K562 (cell line): ENCODE data around the gene KMT2E. TPM values are rescaled to one million over a fixed set of nuclear protein-coding genes. Genes with fewer than 3 reads are reported as not detected.

Experiments
- ATAC-seq: fragments of 200-7000 bp; cut with Tn5 transposase; 3 replicates; pipeline ENCODE4 v1.9.1; 2020; ENCODE audit warnings: moderate library complexity
- BruUV-seq: library from RNA; stranded (reverse); fragments of 400-500 nt; replicated peaks from 2 replicates; lab custom pipeline; 2021; lab: Mats Ljungman, UMichigan
- CTCF ChIA-PET: fragments of 300-600 bp; formaldehyde crosslinking; extraction: SDS; loops from one replicate; lab custom pipeline; 2021; ENCODE audit warnings: low intra/inter-chr PET ratio; lab: Yijun Ruan, JAX
- POLR2A ChIA-PET: fragments of 300-600, 350-650 bp; sonication (Branson Sonifier 250); formaldehyde crosslinking; extraction: SDS; loops from one replicate; lab custom pipeline; 2021; ENCODE audit warnings: antibody characterized with exemption, inconsistent platforms; lab: Yijun Ruan, JAX
- DNase-seq, 4 experiments: peaks; one replicate each; pipeline versions ENCODE4 v3.0.0 to v3.0.0-alpha.2; 2011 to 2018; ENCODE audit warnings: low spot score in 3 of 4, mixed read lengths in 3 of 4; ENCODE audit errors: extremely low read depth in 1 of 4
- FAIRE-seq: peaks from 2 replicates; lab custom pipeline; 2011; peaks lifted over from hg19 to GRCh38; lab: Jason Lieb, UNC
- H2AFZ ChIP-seq: 2 replicates; pipeline ENCODE4 v1.6.0; 2011; ENCODE audit warnings: low read depth, low read length, control low read depth, inconsistent platforms
- H3K27ac ChIP-seq: fragments of 200-600 bp; 3 replicates; pipeline ENCODE4 v1.8.0; 2011; ENCODE audit warnings: low read depth, mild to moderate bottlenecking, control low read depth, inconsistent platforms, low read length, moderate library complexity, mixed read lengths; ENCODE audit errors: extremely low read depth
- H3K27me3 ChIP-seq, 2 experiments: fragments of 300-600 bp in 1 of 2; 2 replicates in 1 of 2; 3 replicates in 1 of 2; pipeline versions ENCODE4 v1.6.0 to v1.8.0; 2011; ENCODE audit warnings: inconsistent platforms in 2 of 2, low read length in 2 of 2, mild to moderate bottlenecking in 1 of 2, mixed read lengths in 1 of 2, moderate library complexity in 1 of 2; ENCODE audit not compliant: control insufficient read depth in 2 of 2, insufficient read depth in 2 of 2
- H3K36me3 ChIP-seq: fragments of 300-600 bp; 3 replicates; pipeline ENCODE4 v1.8.0; 2011; ENCODE audit warnings: mild to moderate bottlenecking, low read length, inconsistent platforms; ENCODE audit not compliant: control insufficient read depth, insufficient read depth
- H3K4me1 ChIP-seq, 2 experiments: fragments of 200-600 bp in 1 of 2; replicated peaks in 1 of 2; 2 replicates in 1 of 2; 3 replicates in 1 of 2; pipeline versions ENCODE4 v1.5.1 to v1.8.0; 2011; ENCODE audit warnings: inconsistent platforms in 2 of 2, low read length in 2 of 2, mild to moderate bottlenecking in 1 of 2, mixed read lengths in 1 of 2, moderate library complexity in 1 of 2; ENCODE audit not compliant: control insufficient read depth in 2 of 2, insufficient read depth in 2 of 2
- H3K4me2 ChIP-seq: 2 replicates; pipeline ENCODE4 v1.6.1; 2011; ENCODE audit warnings: low read length, control low read depth, inconsistent platforms, mixed read lengths; ENCODE audit not compliant: insufficient read depth
- H3K4me3 ChIP-seq: fragments of 200-600 bp; sonication (generic), shearing (Covaris generic); 2 replicates; pipeline ENCODE4 v1.5.1; 2016; ENCODE audit warnings: control low read depth, inconsistent platforms
- H3K79me2 ChIP-seq: fragments of 200-600 bp; 3 replicates; pipeline ENCODE4 v1.8.0; 2011; ENCODE audit warnings: low read length, inconsistent platforms; ENCODE audit not compliant: control insufficient read depth, insufficient read depth
- H3K9ac ChIP-seq, 2 experiments: 2 replicates each; pipeline versions ENCODE4 v1.6.0 to v1.6.1; 2011; ENCODE audit warnings: low read depth in 2 of 2, low read length in 2 of 2, control low read depth in 1 of 2, inconsistent platforms in 1 of 2, mild to moderate bottlenecking in 1 of 2, mixed read lengths in 1 of 2; ENCODE audit not compliant: insufficient read depth in 1 of 2
- H3K9me1 ChIP-seq: one replicate; pipeline ENCODE4 v1.6.0; 2011; ENCODE audit warnings: inconsistent platforms, mild to moderate bottlenecking, low read length, moderate library complexity; ENCODE audit not compliant: control insufficient read depth, insufficient read depth
- H3K9me3 ChIP-seq: replicated peaks from 2 replicates; pipeline ENCODE4 v1.5.1; 2011; ENCODE audit warnings: low read depth, low read length, inconsistent platforms; ENCODE audit not compliant: control insufficient read depth, insufficient read depth
- H4K20me1 ChIP-seq: replicated peaks from 2 replicates; pipeline ENCODE4 v1.6.1; 2011; ENCODE audit warnings: low read length, inconsistent platforms, mixed read lengths; ENCODE audit not compliant: control insufficient read depth, insufficient read depth
- MYC ChIP-seq, 2 experiments: fragments of 250-450 bp in 1 of 2; sonication (Bioruptor Pico) in 1 of 2; IDR thresholded peaks; 2 replicates each; pipeline versions ENCODE4 v1.5.1 to v1.6.1; 2012 to 2021; ENCODE audit warnings: low read depth in 2 of 2, borderline replicate concordance in 1 of 2, improper control_type of control experiment in 1 of 2, low read length in 1 of 2, mild to moderate bottlenecking in 1 of 2, moderate library complexity in 1 of 2
- POLR2AphosphoS2 ChIP-seq: IDR thresholded peaks from 2 replicates; pipeline ENCODE4 v1.6.1; 2012; ENCODE audit warnings: low read length, improper control_type of control experiment
- SNIP1 ChIP-seq: fragments of 450-650 bp; IDR thresholded peaks from 2 replicates; pipeline ENCODE4 v1.7.1; 2017; ENCODE audit warnings: low read depth, mild to moderate bottlenecking
- ZNF121 ChIP-seq: sonication (generic); formaldehyde crosslinking; conservative IDR thresholded peaks from 2 replicates; pipeline ENCODE4 v1.8.0; 2022; ENCODE audit warnings: missing genetic modification reagents
- ZNF124 ChIP-seq: sonication (generic); formaldehyde crosslinking; IDR thresholded peaks from 2 replicates; pipeline ENCODE4 v1.8.1; 2022; ENCODE audit warnings: missing genetic modification reagents
- ZNF197 ChIP-seq: fragments of 200-800 bp; sonication (Bioruptor generic); IDR thresholded peaks from 2 replicates; pipeline ENCODE4 v1.6.1; 2016; ENCODE audit warnings: low read depth, missing genetic modification characterization, missing compliant biosample characterization
- ZNF316 ChIP-seq: fragments of 450-650 bp; IDR thresholded peaks from 2 replicates; pipeline ENCODE4 v1.6.1; 2016
- ZNF696 ChIP-seq: fragments of 250-450 bp; sonication (Bioruptor Pico); conservative IDR thresholded peaks from 2 replicates; pipeline ENCODE4 v1.4.0; 2020; ENCODE audit warnings: mild to moderate bottlenecking, moderate library complexity
- WGBS: fragments of 100-300 bp; shearing (Covaris generic); methylation state at CpG from one replicate; pipeline ENCODE4 v1.1.6; 2016; ENCODE audit warnings: low coverage, mixed read lengths; ENCODE audit not compliant: insufficient coverage; ENCODE audit errors: missing lambda C conversion rate; 5-methylcytosine and 5-hydroxymethylcytosine counted together
- in situ Hi-C: fragments of 300-500 bp; cut with MboI; formaldehyde crosslinking; loops from 4 replicates; pipeline ENCODE4 v1.15.0; 2018; ENCODE audit warnings: inconsistent platforms, mixed read lengths
- intact Hi-C: fragments of 100-400 bp; cut with micrococcal nuclease; formaldehyde crosslinking; loops from 2 replicates; pipeline ENCODE4 v1.14.2; 2022
- polyA plus RNA-seq, 8 experiments: library from polyadenylated mRNA; depleted of rRNA in 4 of 8; stranded (reverse) in 5 of 8; unstranded in 3 of 8; fragments of >200 nt; fragmentation: Nextera tagmentation in 2 of 8; fragmentation: Illumina TruSeq in 1 of 8; extraction: Ambion mirVana in 2 of 8; extraction: Trizol in 1 of 8; gene quantifications; 2 replicates each; pipeline versions ENCODE4 v1.2.1 to v1.2.3, GENCODE V29; 2011 to 2014; ENCODE audit warnings: inconsistent platforms in 1 of 8, missing spikeins in 1 of 8
- total RNA-seq, 7 experiments: library from RNA; depleted of rRNA in 6 of 7; stranded (reverse); fragments of >200 nt in 6 of 7; fragmentation: Illumina TruSeq in 2 of 7; extraction: Trizol in 2 of 7; gene quantifications; 2 replicates each; pipeline versions ENCODE4 v1.2.1 to v1.2.3, GENCODE V29; 2011 to 2021; ENCODE audit warnings: low replicate concordance in 1 of 7
- TF ChIP-seq, protein P1 (sequence below): IDR thresholded peaks from 2 replicates; pipeline ENCODE4 v1.6.1; 2012; ENCODE audit warnings: low read depth, low read length, improper control_type of control experiment, borderline replicate concordance
- TF ChIP-seq, protein P2 (sequence below): fragments of 450-650 bp; IDR thresholded peaks from 2 replicates; pipeline ENCODE4 v1.7.1; 2018; ENCODE audit warnings: mild to moderate bottlenecking, low read depth; ENCODE audit not compliant: partially characterized antibody
- TF ChIP-seq, protein P3 (sequence below): conservative IDR thresholded peaks from 2 replicates; pipeline ENCODE4 v1.6.1; 2011; ENCODE audit warnings: low read depth, mild to moderate bottlenecking, low read length; ENCODE audit not compliant: control insufficient read depth

The KMT2E gene
- total and polyA plus RNA-seq, 9 of the 15 experiments (the other 6 are each of a cell fraction or from before 2014, with no cell fraction given): 8.9 to 55.3 (median 38.1) TPM

DNA sequence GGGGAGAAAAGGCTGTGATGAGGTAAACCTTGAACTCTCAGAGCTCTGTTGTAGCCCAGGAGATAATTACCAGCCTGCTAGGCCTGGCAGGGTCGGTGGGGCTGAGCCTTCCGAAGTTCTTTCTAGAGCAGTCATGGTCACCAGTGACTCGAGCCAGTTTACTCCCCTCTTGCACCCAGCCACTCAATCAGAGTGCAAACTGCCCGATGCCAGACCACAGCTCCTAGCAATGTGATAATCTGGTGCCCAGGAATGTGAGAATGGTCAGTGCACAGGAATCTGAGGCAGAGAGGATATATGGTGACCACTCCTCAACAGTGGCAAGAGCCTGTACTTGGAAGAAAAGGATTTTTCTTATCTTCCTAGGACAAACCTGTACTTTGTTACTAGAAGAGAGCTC, 46.4 kb upstream of the KMT2E start (continued):
- no peak for TF ChIP-seq POLR2AphosphoS2
- TF ChIP-seq ZNF197 (CRISPR knock-in tag): no peak
- no peak for TF ChIP-seq ZNF316
- no peak for TF ChIP-seq SNIP1
- no peak for TF ChIP-seq ZNF121 (CRISPR knock-in tag)

DNA sequence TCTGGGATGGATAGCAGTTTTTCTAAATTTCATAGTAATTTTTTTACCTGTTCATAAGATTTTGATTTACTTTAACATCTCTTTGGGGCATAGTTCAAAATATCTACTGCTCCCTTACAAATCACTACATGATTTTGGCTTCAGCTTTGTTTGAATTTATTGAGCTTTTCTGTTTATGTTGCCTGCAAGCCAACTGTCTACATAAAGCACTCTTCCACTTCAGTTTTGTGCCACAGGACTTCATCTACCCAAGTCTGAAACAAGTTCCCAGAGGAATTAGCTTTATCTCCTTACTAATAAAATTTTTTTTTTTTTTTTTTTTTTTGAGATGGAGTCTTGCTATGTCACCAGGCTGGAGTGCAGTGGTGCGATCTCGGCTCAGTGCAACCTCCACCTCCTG, 45.4 kb upstream of the KMT2E start:
- Histone ChIP-seq H3K4me2 (no peak overlapping the region), H3K4me1 (peaks cover 13 to 30% of the 10 kb centered on the region in 2 experiments; a peak in 4 of 5 replicates), H3K27ac (no peak overlapping the region), H4K20me1 (no peaks in the 10 kb centered on the region), H3K27me3 (no peaks in the 10 kb centered on the region), H3K9ac (no peak overlapping the region), H3K79me2 (no peaks in the 10 kb centered on the region), H2AFZ (no peak overlapping the region), H3K9me3 (no peaks in the 10 kb centered on the region), H3K4me3 (no peak overlapping the region), H3K36me3 (no peaks in the 10 kb centered on the region), H3K9me1 (no peaks in the 10 kb centered on the region)
- WGBS: 80% methylated on average over 2 of the region's 2 CpGs
- no TSS peak for BruUV-seq
- FAIRE-seq: no peak
- ChIA-PET CTCF (no interaction called here), POLR2A (no interaction called here)
- no peak for ATAC-seq
- TF ChIP-seq ZNF696 (no peak), MYC (IDR thresholded peaks at IDR 0.05; ENCODE audit: low read depth, low read length) (no peak), MYC (CRISPR knock-in tag; IDR thresholded peaks at IDR 0.05; ENCODE audit: borderline replicate concordance, low read depth) (no peak), ZNF124 (no peak)
- TF ChIP-seq, protein P1, sequence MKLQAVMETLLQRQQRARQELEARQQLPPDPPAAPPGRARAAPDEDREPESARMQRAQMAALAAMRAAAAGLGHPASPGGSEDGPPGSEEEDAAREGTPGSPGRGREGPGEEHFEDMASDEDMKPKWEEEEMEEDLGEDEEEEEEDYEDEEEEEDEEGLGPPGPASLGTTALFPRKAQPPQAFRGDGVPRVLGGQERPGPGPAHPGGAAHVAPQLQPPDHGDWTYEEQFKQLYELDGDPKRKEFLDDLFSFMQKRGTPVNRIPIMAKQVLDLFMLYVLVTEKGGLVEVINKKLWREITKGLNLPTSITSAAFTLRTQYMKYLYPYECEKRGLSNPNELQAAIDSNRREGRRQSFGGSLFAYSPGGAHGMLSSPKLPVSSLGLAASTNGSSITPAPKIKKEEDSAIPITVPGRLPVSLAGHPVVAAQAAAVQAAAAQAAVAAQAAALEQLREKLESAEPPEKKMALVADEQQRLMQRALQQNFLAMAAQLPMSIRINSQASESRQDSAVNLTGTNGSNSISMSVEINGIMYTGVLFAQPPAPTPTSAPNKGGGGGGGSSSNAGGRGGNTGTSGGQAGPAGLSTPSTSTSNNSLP: no peak
- TF ChIP-seq, protein P2, sequence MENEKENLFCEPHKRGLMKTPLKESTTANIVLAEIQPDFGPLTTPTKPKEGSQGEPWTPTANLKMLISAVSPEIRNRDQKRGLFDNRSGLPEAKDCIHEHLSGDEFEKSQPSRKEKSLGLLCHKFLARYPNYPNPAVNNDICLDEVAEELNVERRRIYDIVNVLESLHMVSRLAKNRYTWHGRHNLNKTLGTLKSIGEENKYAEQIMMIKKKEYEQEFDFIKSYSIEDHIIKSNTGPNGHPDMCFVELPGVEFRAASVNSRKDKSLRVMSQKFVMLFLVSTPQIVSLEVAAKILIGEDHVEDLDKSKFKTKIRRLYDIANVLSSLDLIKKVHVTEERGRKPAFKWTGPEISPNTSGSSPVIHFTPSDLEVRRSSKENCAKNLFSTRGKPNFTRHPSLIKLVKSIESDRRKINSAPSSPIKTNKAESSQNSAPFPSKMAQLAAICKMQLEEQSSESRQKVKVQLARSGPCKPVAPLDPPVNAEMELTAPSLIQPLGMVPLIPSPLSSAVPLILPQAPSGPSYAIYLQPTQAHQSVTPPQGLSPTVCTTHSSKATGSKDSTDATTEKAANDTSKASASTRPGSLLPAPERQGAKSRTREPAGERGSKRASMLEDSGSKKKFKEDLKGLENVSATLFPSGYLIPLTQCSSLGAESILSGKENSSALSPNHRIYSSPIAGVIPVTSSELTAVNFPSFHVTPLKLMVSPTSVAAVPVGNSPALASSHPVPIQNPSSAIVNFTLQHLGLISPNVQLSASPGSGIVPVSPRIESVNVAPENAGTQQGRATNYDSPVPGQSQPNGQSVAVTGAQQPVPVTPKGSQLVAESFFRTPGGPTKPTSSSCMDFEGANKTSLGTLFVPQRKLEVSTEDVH: no peak
- TF ChIP-seq, protein P3, sequence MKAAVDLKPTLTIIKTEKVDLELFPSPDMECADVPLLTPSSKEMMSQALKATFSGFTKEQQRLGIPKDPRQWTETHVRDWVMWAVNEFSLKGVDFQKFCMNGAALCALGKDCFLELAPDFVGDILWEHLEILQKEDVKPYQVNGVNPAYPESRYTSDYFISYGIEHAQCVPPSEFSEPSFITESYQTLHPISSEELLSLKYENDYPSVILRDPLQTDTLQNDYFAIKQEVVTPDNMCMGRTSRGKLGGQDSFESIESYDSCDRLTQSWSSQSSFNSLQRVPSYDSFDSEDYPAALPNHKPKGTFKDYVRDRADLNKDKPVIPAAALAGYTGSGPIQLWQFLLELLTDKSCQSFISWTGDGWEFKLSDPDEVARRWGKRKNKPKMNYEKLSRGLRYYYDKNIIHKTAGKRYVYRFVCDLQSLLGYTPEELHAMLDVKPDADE: no peak
- no peak for DNase-seq
- in situ Hi-C loops (no loop called here), intact Hi-C loops (no loop called here)
